HG03280 (cell line): ENCODE measurements around the gene GOLIM4.
"Not testable (repeated sequence)": the region's sequence is repeated elsewhere in the genome, so short reads cannot be mapped to it uniquely, and the experiment has no call there.

ENCODE experiments used
- ATAC-seq: cut with Tn5 transposase; IDR thresholded peaks from one replicate; pipeline ENCODE4 v1.9.1; 2021; ENCODE audit warnings: mild to moderate bottlenecking, moderate library complexity; ENCODE audit not compliant: unreplicated experiment

The GOLIM4 gene

GRCh38 chr3:168077091-168077490 lies 18.6 kb downstream of the GOLIM4 start:
- ATAC-seq, result no peak

- no peak for ATAC-seq
Observed at GRCh38 chr3:168073842-168074605, 21.7 kb downstream of the GOLIM4 start.

GRCh38 chr3:168072323-168072650 lies 23.4 kb downstream of the GOLIM4 start:
- ATAC-seq, result no peak

GRCh38 chr3:168071591-168072322 lies 24.0 kb downstream of the GOLIM4 start:
- no peak for ATAC-seq

- ATAC-seq, result no peak
Observed at GRCh38 chr3:168070919-168071318, 24.8 kb downstream of the GOLIM4 start.

GRCh38 chr3:168068346-168068745 lies 27.4 kb downstream of the GOLIM4 start:
- ATAC-seq, result no peak

- ATAC-seq, result no peak
Observed at GRCh38 chr3:168066882-168067281, 28.8 kb downstream of the GOLIM4 start.

GRCh38 chr3:168065569-168065968 lies 30.2 kb downstream of the GOLIM4 start:
- no peak for ATAC-seq

GRCh38 chr3:168063122-168063521 lies 32.6 kb downstream of the GOLIM4 start:
- ATAC-seq, result no peak

- ATAC-seq, result no peak
Observed at GRCh38 chr3:168062679-168063078, 33.0 kb downstream of the GOLIM4 start.

- peak; percentile 92 for ATAC-seq
Observed at GRCh38 chr3:168061332-168061996, 34.3 kb downstream of the GOLIM4 start.

GRCh38 chr3:168060317-168060716 lies 35.4 kb downstream of the GOLIM4 start:
- no peak for ATAC-seq

- ATAC-seq, result no peak
Observed at GRCh38 chr3:168058481-168058880, 37.2 kb downstream of the GOLIM4 start.

- ATAC-seq, result not testable (repeated sequence)
Observed at GRCh38 chr3:168056398-168057230, 39.1 kb downstream of the GOLIM4 start.

GRCh38 chr3:168054447-168054846 lies 41.3 kb downstream of the GOLIM4 start:
- no peak for ATAC-seq

- no peak for ATAC-seq
Observed at GRCh38 chr3:168053115-168053514, 42.6 kb downstream of the GOLIM4 start.

- ATAC-seq, result no peak
Observed at GRCh38 chr3:168052515-168052914, 43.2 kb downstream of the GOLIM4 start.

- ATAC-seq, result peak; percentile 55
Observed at GRCh38 chr3:168051531-168052471, 43.9 kb downstream of the GOLIM4 start.

- no peak for ATAC-seq
Observed at GRCh38 chr3:168051070-168051469, 44.7 kb downstream of the GOLIM4 start.
